GM12878 (cell line): ENCODE measurements around the gene RAPGEF3. TPM values are rescaled to one million over a fixed set of nuclear protein-coding genes. Genes with fewer than 3 reads are reported as not detected.

Experiments used
- CEBPB ChIP-seq, 2 experiments: fragments of 150-350 bp in 1 of 2; IDR thresholded peaks; 2 replicates each; pipeline ENCODE4 v1.6.1; 2012 to 2014; ENCODE audit warnings: low read depth in 2 of 2, low read length in 2 of 2, borderline replicate concordance in 1 of 2, inconsistent platforms in 1 of 2
- DPF2 ChIP-seq: fragments of 450-650 bp; IDR thresholded peaks from 2 replicates; pipeline ENCODE4 v1.6.1; 2017; ENCODE audit warnings: mild to moderate bottlenecking
- ETV6 ChIP-seq, 2 experiments: fragments of 450-650 bp in 1 of 2; IDR thresholded peaks in 1 of 2; conservative IDR thresholded peaks in 1 of 2; 2 replicates each; pipeline ENCODE4 v1.6.1; 2014; ENCODE audit warnings: antibody characterized with exemption in 1 of 2, borderline replicate concordance in 1 of 2, low read depth in 1 of 2, mild to moderate bottlenecking in 1 of 2, moderate library complexity in 1 of 2
- EZH2 ChIP-seq: IDR thresholded peaks from 2 replicates; pipeline ENCODE4 v1.6.1; 2012; ENCODE audit warnings: low read depth, mild to moderate bottlenecking, control low read depth, inconsistent platforms, low read length, borderline replicate concordance; ENCODE audit not compliant: control insufficient read depth
- GATAD2B ChIP-seq: fragments of 450-650 bp; conservative IDR thresholded peaks from 2 replicates; pipeline ENCODE4 v1.6.1; 2017; ENCODE audit warnings: low read depth, mild to moderate bottlenecking, moderate library complexity
- MEF2B ChIP-seq: fragments of 450-650 bp; IDR thresholded peaks from 2 replicates; pipeline ENCODE4 v1.6.1; 2018; ENCODE audit warnings: mild to moderate bottlenecking, moderate library complexity; ENCODE audit not compliant: partially characterized antibody, poor library complexity, severe bottlenecking
- MXI1 ChIP-seq: fragments of 150-350 bp; IDR thresholded peaks from 2 replicates; pipeline ENCODE4 v1.6.1; 2011; ENCODE audit warnings: low read depth, mild to moderate bottlenecking, inconsistent platforms, low read length, improper control_type of control experiment
- NR2F1 ChIP-seq: fragments of 450-650 bp; conservative IDR thresholded peaks from 2 replicates; pipeline ENCODE4 v1.6.1; 2017; ENCODE audit warnings: mild to moderate bottlenecking
- POLR2AphosphoS2 ChIP-seq: IDR thresholded peaks from 2 replicates; pipeline ENCODE4 v1.6.1; 2011; ENCODE audit warnings: low read depth, mild to moderate bottlenecking, low read length, improper control_type of control experiment, moderate library complexity
- SMARCA5 ChIP-seq: fragments of 450-650 bp; IDR thresholded peaks from 2 replicates; pipeline ENCODE4 v1.6.1; 2017; ENCODE audit warnings: mild to moderate bottlenecking
- YY1 ChIP-seq: IDR thresholded peaks from 2 replicates; pipeline ENCODE4 v1.6.1; 2011; ENCODE audit warnings: low read depth, mild to moderate bottlenecking, low read length
- ZZZ3 ChIP-seq: IDR thresholded peaks from 2 replicates; pipeline ENCODE4 v1.6.1; 2011; ENCODE audit warnings: low read depth; ENCODE audit not compliant: control insufficient read depth, insufficient read length
- polyA plus RNA-seq, 11 experiments: library from polyadenylated mRNA; depleted of rRNA in 4 of 11; unstranded in 6 of 11; stranded (reverse) in 5 of 11; fragments of >200 nt; fragmentation: Nextera tagmentation in 4 of 11; fragmentation: Illumina TruSeq in 1 of 11; extraction: Ambion mirVana in 4 of 11; extraction: Trizol in 1 of 11; gene quantifications; 1 replicate in 1 of 11; 2 replicates in 10 of 11; pipeline versions ENCODE4 v1.2.1 to v1.2.3, GENCODE V29; 2011 to 2016; ENCODE audit warnings: inconsistent platforms in 2 of 11, missing spikeins in 2 of 11, low read depth in 1 of 11
- total RNA-seq, 4 experiments: library from RNA; depleted of rRNA in 3 of 4; stranded (reverse); fragments of >200 nt in 3 of 4; fragmentation: Illumina TruSeq in 1 of 4; extraction: Trizol in 1 of 4; gene quantifications; 2 replicates each; pipeline versions ENCODE4 v1.2.1 to v1.2.3, GENCODE V29; 2013 to 2021
- TF ChIP-seq, protein P1 (sequence below): IDR thresholded peaks from 2 replicates; pipeline ENCODE4 v1.6.1; 2012; ENCODE audit warnings: low read depth, low read length, improper control_type of control experiment
- TF ChIP-seq, protein P2 (sequence below): fragments of 450-650 bp; IDR thresholded peaks from 2 replicates; pipeline ENCODE4 v1.6.1; 2016; ENCODE audit warnings: mild to moderate bottlenecking
- TF ChIP-seq, protein P3 (sequence below): fragments of 450-650 bp; IDR thresholded peaks from 2 replicates; pipeline ENCODE4 v1.6.1; 2016; ENCODE audit warnings: mild to moderate bottlenecking
- TF ChIP-seq, protein P4 (sequence below): fragments of 450-650 bp; IDR thresholded peaks from 2 replicates; pipeline ENCODE4 v1.6.1; 2016; ENCODE audit warnings: mild to moderate bottlenecking, moderate library complexity, borderline replicate concordance
- TF ChIP-seq, protein P5 (sequence below): fragments of 450-650 bp; IDR thresholded peaks from 2 replicates; pipeline ENCODE4 v1.6.1; 2017; ENCODE audit warnings: borderline replicate concordance
- TF ChIP-seq, protein P6 (sequence below): fragments of 150-350 bp; IDR thresholded peaks from 2 replicates; pipeline ENCODE4 v1.6.1; 2014; ENCODE audit warnings: mild to moderate bottlenecking, low read depth, low read length

RAPGEF3 gene
- total and polyA plus RNA-seq, 10 of the 15 experiments (the other 5 are each of a cell fraction or from before 2014, with no cell fraction given) = 0.02 to 0.92 (median 0.31) TPM; not detected in 2

DNA sequence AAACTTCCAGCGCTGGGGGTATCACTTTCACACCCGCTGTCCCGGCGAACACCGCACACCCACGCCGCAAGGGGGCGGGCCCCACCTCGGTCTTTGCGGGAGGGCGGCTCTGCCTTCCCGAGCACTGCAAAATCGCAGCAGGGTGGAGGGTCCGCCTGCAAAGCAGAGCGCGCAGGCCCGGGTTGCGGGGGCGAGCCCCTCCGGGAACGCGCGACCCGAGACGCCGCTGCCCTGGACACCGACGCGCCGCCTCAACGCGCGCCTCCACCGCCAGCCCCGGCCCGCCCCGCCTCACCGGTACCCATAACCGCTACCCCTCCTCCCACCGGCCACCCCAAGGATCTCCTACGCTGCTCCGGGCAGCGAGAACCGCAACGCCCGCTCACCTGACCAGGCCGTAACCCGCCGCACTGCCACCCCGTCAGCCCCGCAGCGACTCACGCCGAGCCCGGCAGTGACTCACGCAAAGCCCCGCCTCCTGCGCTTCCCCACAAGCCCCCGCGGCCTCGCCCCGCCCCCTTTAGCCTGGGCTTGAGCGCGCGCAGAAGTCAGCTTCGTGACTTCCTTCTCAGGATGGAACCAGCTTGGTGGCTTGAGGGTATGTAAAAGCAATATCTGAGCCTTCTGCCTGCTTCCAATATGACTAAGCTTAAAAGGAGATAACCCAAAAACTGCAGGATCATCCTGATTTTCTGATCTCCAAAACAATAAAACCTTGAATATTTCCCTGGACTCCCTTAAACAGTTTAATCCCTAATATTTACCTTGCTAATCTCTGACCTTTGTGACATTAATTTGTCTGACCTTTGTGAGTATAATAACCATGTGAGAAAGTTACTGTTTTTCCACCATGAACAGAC is 52.9 kb downstream of the RAPGEF3 start, which contains the start of gene RPAP3 (continued):
- TF ChIP-seq SMARCA5 (peak; percentile 94; the same call in 1 of the 2 replicates), DPF2 (peak; percentile 81), NR2F1 (0 out of 2 replicates have a peak, but pooled peaks have one; percentile 24), MEF2B (no peak), YY1 (no peak), ETV6 (conservative IDR thresholded peaks at IDR 0.05 in 1 of 2, IDR thresholded peaks at IDR 0.05 in 1 of 2; ENCODE audit: borderline replicate concordance in 1 of 2, low read depth in 1 of 2) (no peak), MXI1 (peak; percentile 69; the same call in 1 of the 2 replicates), POLR2AphosphoS2 (peak; percentile 81), ZZZ3 (no peak), GATAD2B (peak; percentile 97), CEBPB (IDR thresholded peaks at IDR 0.05; ENCODE audit: borderline replicate concordance in 1 of 2, low read depth in 2 of 2, low read length in 2 of 2) (no peak), EZH2 (no peak)
- TF ChIP-seq, protein P1, sequence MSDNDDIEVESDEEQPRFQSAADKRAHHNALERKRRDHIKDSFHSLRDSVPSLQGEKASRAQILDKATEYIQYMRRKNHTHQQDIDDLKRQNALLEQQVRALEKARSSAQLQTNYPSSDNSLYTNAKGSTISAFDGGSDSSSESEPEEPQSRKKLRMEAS = peak; percentile 70
- TF ChIP-seq, protein P2, sequence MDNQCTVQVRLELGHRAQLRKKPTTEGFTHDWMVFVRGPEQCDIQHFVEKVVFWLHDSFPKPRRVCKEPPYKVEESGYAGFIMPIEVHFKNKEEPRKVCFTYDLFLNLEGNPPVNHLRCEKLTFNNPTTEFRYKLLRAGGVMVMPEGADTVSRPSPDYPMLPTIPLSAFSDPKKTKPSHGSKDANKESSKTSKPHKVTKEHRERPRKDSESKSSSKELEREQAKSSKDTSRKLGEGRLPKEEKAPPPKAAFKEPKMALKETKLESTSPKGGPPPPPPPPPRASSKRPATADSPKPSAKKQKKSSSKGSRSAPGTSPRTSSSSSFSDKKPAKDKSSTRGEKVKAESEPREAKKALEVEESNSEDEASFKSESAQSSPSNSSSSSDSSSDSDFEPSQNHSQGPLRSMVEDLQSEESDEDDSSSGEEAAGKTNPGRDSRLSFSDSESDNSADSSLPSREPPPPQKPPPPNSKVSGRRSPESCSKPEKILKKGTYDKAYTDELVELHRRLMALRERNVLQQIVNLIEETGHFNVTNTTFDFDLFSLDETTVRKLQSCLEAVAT = no peak
- TF ChIP-seq, protein P3, sequence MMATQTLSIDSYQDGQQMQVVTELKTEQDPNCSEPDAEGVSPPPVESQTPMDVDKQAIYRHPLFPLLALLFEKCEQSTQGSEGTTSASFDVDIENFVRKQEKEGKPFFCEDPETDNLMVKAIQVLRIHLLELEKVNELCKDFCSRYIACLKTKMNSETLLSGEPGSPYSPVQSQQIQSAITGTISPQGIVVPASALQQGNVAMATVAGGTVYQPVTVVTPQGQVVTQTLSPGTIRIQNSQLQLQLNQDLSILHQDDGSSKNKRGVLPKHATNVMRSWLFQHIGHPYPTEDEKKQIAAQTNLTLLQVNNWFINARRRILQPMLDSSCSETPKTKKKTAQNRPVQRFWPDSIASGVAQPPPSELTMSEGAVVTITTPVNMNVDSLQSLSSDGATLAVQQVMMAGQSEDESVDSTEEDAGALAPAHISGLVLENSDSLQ = no peak
- TF ChIP-seq, protein P4, sequence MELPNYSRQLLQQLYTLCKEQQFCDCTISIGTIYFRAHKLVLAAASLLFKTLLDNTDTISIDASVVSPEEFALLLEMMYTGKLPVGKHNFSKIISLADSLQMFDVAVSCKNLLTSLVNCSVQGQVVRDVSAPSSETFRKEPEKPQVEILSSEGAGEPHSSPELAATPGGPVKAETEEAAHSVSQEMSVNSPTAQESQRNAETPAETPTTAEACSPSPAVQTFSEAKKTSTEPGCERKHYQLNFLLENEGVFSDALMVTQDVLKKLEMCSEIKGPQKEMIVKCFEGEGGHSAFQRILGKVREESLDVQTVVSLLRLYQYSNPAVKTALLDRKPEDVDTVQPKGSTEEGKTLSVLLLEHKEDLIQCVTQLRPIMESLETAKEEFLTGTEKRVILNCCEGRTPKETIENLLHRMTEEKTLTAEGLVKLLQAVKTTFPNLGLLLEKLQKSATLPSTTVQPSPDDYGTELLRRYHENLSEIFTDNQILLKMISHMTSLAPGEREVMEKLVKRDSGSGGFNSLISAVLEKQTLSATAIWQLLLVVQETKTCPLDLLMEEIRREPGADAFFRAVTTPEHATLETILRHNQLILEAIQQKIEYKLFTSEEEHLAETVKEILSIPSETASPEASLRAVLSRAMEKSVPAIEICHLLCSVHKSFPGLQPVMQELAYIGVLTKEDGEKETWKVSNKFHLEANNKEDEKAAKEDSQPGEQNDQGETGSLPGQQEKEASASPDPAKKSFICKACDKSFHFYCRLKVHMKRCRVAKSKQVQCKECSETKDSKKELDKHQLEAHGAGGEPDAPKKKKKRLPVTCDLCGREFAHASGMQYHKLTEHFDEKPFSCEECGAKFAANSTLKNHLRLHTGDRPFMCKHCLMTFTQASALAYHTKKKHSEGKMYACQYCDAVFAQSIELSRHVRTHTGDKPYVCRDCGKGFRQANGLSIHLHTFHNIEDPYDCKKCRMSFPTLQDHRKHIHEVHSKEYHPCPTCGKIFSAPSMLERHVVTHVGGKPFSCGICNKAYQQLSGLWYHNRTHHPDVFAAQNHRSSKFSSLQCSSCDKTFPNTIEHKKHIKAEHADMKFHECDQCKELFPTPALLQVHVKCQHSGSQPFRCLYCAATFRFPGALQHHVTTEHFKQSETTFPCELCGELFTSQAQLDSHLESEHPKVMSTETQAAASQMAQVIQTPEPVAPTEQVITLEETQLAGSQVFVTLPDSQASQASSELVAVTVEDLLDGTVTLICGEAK = no peak
- TF ChIP-seq, protein P5, sequence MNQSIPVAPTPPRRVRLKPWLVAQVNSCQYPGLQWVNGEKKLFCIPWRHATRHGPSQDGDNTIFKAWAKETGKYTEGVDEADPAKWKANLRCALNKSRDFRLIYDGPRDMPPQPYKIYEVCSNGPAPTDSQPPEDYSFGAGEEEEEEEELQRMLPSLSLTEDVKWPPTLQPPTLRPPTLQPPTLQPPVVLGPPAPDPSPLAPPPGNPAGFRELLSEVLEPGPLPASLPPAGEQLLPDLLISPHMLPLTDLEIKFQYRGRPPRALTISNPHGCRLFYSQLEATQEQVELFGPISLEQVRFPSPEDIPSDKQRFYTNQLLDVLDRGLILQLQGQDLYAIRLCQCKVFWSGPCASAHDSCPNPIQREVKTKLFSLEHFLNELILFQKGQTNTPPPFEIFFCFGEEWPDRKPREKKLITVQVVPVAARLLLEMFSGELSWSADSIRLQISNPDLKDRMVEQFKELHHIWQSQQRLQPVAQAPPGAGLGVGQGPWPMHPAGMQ = peak; percentile 75
- TF ChIP-seq, protein P6, sequence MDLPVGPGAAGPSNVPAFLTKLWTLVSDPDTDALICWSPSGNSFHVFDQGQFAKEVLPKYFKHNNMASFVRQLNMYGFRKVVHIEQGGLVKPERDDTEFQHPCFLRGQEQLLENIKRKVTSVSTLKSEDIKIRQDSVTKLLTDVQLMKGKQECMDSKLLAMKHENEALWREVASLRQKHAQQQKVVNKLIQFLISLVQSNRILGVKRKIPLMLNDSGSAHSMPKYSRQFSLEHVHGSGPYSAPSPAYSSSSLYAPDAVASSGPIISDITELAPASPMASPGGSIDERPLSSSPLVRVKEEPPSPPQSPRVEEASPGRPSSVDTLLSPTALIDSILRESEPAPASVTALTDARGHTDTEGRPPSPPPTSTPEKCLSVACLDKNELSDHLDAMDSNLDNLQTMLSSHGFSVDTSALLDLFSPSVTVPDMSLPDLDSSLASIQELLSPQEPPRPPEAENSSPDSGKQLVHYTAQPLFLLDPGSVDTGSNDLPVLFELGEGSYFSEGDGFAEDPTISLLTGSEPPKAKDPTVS = no peak
